Ovary (tissue), 3 donors: ENCODE results near the gene SLC25A38.

ENCODE experiments used
- POLR2A ChIP-seq: fragments of 450-650 bp; IDR thresholded peaks from one replicate; pipeline ENCODE4 v1.6.1; 2017; ENCODE audit warnings: antibody characterized with exemption, mild to moderate bottlenecking, moderate library complexity
- TF ChIP-seq, protein P1 (sequence below), 3 donors: fragments of 450-650 bp in 2 of 3; fragments of 200-600 bp in 1 of 3; IDR thresholded peaks; one replicate each; pipeline versions ENCODE4 v1.5.1 to v1.8.0; 2016 to 2022; ENCODE audit warnings: antibody characterized with exemption in 3 of 3, mild to moderate bottlenecking in 1 of 3
- donor health status: DM: no; HTN: no; CAD: no.

- TF ChIP-seq, protein P1, sequence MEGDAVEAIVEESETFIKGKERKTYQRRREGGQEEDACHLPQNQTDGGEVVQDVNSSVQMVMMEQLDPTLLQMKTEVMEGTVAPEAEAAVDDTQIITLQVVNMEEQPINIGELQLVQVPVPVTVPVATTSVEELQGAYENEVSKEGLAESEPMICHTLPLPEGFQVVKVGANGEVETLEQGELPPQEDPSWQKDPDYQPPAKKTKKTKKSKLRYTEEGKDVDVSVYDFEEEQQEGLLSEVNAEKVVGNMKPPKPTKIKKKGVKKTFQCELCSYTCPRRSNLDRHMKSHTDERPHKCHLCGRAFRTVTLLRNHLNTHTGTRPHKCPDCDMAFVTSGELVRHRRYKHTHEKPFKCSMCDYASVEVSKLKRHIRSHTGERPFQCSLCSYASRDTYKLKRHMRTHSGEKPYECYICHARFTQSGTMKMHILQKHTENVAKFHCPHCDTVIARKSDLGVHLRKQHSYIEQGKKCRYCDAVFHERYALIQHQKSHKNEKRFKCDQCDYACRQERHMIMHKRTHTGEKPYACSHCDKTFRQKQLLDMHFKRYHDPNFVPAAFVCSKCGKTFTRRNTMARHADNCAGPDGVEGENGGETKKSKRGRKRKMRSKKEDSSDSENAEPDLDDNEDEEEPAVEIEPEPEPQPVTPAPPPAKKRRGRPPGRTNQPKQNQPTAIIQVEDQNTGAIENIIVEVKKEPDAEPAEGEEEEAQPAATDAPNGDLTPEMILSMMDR (IDR thresholded peaks at IDR 0.05), result no peak
- TF ChIP-seq POLR2A, result no peak
Observed at GRCh38 chr3:39435006-39435748, 52.0 kb downstream of the SLC25A38 start.
